Measurements from ENCODE around the gene CLEC2D.

- no peak for TF ChIP-seq EZH2phosphoT487 (IDR thresholded peaks at IDR 0.05; ENCODE audit: borderline replicate concordance, low read length)
- no peak for TF ChIP-seq CTCF (conservative IDR thresholded peaks at IDR 0.05; ENCODE audit: low read depth, low read length)
- no peak for TF ChIP-seq EZH2 (IDR thresholded peaks at IDR 0.05; ENCODE audit: low read length, unreplicated experiment)
These were observed 7.0 kb upstream of the CLEC2D start for GRCh38 chr12:9662488-9662887.
